ENCODE measurements around the gene SCYL1.

The SCYL1 gene

DNA sequence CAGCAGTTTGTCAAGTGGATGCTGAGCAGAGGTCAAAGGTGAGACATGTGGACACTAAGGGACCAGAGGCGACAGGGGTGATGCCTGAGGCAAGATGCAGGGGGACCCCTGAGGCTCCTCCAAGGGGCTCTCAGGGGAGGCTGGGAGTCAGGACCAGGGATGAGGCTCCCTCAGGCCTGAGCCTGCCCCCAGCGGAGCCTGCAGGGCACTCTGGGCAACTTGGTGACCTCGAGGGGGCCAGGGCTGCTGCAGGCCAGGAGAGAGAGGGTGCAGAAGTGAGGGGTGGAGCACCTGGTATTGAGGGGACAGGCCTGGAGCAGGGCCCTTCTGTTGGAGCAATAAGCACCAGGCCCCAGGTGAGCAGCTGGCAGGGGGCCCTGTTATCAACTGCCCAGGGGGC lies 57.0 kb downstream of the SCYL1 start:
- no peak for DNase-seq (ENCODE audit: low read depth in 2 of 2)

DNA sequence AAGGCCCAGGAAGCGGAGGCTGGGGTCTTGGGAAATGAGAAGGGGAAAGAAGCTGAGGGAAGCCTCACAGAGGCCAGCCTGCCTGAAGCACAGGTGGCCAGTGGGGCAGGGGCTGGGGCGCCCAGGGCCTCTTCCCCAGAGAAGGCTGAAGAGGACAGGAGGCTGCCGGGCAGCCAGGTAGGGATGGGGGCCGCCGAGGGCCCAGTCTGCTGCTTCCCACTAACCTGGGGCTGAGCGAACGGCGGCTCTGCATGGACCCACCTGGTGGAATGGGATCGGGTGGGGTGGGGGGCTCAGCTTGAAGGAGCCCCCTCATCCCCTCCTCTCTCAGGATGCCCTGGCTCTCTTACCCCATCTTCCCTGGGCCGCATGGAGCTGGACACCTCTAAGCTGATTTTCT lies 58.7 kb downstream of the SCYL1 start:
- DNase-seq (ENCODE audit: low read depth in 2 of 2) = no peak

DNA sequence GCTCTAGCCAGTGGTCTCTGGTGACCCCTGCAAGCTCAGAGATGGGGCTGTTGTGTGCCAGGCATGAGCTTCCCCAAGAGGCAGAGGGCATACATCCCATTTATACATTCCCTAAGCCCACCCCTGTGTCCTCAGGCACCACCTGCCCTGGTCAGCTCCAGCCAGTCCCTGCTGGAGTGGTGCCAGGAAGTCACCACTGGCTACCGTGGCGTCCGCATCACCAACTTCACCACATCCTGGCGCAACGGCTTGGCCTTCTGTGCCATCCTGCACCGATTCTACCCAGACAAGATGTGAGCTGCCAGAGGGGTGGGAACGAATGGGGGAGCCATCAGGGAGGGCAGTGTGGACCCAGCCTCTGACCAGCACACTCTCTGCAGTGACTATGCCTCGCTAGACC lies 59.2 kb downstream of the SCYL1 start:
- no peak for DNase-seq (ENCODE audit: low read depth in 2 of 2)

DNA sequence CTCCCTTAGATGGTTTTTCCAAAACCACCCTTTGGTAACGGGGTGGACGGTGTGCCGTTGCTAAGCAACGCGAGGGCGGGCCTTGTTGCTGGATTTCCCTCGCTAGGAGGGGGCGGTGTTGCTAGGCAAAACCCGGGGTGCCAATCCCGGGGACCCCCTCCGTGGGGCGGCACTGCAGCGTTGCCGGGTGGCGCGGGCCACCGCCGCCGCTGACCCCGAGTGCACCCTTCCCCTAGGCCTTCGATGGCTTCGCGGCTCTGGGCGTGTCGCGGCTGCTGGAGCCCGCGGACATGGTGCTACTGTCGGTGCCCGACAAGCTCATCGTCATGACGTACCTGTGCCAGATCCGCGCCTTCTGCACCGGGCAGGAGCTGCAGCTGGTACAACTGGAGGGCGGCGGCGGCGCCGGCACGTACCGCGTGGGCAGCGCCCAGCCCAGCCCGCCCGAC lies 59.9 kb downstream of the SCYL1 start:
- no peak for DNase-seq (ENCODE audit: low read depth in 2 of 2)

DNA sequence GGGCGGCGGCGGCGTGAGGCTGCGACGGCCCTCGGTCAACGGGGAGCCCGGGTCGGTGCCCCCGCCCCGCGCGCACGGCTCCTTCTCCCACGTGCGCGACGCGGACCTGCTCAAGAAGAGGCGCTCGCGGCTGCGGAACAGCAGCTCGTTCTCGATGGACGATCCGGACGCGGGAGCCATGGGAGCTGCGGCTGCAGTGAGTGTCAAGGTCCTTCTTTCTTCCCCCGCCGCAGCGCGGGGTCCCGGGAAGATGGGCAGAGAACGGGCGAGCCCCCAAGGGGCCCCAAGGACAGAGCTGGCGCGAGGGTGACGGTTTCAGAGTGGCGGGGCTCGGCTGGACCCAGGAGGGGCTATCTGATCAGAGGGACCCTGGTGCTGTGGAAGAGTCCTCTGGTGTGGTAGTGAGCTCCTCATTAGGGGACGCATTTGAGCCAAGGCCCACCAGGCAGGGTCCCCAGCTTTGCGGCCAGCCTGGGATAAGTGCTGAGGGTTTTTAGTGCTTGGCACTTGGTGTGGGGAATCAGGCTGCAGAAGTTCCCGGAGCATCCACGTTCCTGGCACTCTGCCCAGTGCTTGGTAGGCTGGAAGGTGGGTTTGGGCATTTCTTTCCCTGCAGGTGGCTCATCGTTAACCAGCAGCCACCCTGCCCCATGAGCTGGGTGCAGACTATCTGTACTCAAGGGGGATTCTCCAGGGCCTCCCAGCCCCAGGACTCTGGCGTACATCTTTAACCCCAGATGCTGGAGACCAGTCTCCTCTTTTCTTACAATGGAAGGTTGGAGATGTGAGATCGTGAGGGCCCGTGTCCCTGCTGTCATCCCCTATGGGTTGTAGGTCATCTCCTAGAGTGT lies 60.7 kb downstream of the SCYL1 start:
- no peak for DNase-seq (ENCODE audit: low read depth in 2 of 2)

DNA sequence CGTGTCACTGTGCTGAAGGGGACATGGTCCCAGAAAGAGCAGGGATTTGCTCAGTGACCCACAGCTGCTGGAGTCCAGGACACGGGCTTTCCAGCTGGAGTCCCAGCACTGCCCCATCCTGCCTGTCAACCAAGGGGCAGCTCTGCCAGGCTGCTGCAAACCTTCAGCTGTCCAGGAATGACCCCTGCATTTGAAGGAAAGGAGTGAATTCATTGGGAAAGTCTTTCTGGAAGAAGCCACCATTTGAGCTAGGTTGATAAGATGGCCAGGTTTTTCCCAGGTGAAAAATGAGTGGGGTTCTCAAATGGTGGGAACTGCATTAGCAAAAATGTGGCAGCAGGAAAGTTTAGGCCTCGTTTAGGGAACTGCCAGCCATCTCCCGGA lies 61.4 kb downstream of the SCYL1 start:
- DNase-seq (ENCODE audit: low read depth in 2 of 2) = no peak

DNA sequence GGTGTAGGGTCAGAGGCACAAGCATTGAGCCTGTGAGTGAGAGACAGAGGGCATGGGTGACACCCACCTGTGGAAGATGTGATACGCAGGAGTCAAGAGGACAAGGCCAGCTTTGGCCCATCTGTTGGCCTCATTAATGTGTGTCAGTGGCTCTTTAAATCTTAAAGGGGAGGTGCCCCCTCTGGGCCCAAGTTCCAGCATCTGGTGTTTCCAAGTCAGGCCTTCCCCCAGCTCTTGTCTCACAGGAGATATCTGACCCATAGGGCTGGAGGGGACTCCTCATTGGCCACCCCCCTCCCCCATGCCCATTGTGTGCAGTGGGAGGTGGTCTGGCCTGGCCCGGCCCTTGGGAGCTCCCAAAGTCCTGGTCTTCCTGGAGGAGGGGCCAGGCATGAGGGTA lies 61.8 kb downstream of the SCYL1 start:
- no peak for DNase-seq (ENCODE audit: low read depth in 2 of 2)
